C4-2B (cell line): ENCODE data around the gene UBTD1.

Source experiments
- ZFX ChIP-seq: fragments of 450-650 bp; IDR thresholded peaks from 2 replicates; pipeline ENCODE4 v1.6.1; 2017
- TF ChIP-seq, protein P1 (sequence below): fragments of 450-650 bp; conservative IDR thresholded peaks from 2 replicates; pipeline ENCODE4 v1.5.1; 2017; ENCODE audit warnings: mild to moderate bottlenecking

DNA sequence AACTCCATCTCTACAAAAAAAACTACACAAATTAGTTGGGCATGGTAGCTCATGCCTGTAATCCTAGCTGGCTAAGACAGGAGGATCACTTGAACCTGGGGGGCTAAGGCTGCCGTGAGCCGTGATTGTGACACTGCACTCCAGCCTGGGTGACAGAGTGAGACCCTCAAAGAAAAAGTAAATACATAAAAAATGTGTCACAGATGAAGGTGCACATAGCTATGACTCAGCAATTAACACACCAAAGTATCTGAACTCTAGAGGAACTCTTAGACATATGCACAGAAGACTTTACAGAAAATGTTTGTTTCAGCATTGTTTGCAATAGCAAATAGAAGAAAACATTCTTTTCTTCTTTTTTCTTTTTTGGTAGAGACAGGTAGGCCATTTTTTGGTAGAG lies 99.1 kb downstream of the UBTD1 start:
- TF ChIP-seq, protein P1, sequence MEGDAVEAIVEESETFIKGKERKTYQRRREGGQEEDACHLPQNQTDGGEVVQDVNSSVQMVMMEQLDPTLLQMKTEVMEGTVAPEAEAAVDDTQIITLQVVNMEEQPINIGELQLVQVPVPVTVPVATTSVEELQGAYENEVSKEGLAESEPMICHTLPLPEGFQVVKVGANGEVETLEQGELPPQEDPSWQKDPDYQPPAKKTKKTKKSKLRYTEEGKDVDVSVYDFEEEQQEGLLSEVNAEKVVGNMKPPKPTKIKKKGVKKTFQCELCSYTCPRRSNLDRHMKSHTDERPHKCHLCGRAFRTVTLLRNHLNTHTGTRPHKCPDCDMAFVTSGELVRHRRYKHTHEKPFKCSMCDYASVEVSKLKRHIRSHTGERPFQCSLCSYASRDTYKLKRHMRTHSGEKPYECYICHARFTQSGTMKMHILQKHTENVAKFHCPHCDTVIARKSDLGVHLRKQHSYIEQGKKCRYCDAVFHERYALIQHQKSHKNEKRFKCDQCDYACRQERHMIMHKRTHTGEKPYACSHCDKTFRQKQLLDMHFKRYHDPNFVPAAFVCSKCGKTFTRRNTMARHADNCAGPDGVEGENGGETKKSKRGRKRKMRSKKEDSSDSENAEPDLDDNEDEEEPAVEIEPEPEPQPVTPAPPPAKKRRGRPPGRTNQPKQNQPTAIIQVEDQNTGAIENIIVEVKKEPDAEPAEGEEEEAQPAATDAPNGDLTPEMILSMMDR, result no peak
- TF ChIP-seq ZFX, result no peak
